ENCODE results near the gene ACOX2. TPM values are rescaled to one million over a fixed set of nuclear protein-coding genes. Genes with fewer than 3 reads are reported as not detected.

The ACOX2 gene
- total RNA-seq, 1 donor: 28.6 TPM

- no peak for DNase-seq (ENCODE audit: insufficient read length, low spot score, missing footprints)
- peaks cover 15% of the 10 kb centered on the region for H3K4me1 ChIP-seq (ENCODE audit: insufficient read depth, low read length)
- H3K4me3 ChIP-seq (ENCODE audit: insufficient read depth, low read length): no peak overlapping the region
- H3K4me2 ChIP-seq (ENCODE audit: insufficient read depth, low read length): no peak overlapping the region
- no peaks in the 10 kb centered on the region for H3K27me3 ChIP-seq (ENCODE audit: insufficient read depth, low read length)
- no peak overlapping the region for H3K27ac ChIP-seq (ENCODE audit: low read depth, low read length)
- H3K79me2 ChIP-seq (ENCODE audit: insufficient read depth, low read length): no peaks in the 10 kb centered on the region
- H4K20me1 ChIP-seq (ENCODE audit: insufficient read depth, low read length): no peaks in the 10 kb centered on the region
- H2AFZ ChIP-seq (ENCODE audit: low read length): no peak overlapping the region
- no peak for TF ChIP-seq CTCF (IDR thresholded peaks at IDR 0.05; ENCODE audit: extremely low read depth, low read depth, low read length)
- H3K36me3 ChIP-seq (ENCODE audit: insufficient read depth, low read length): no peaks in the 10 kb centered on the region
- H3K9me3 ChIP-seq (ENCODE audit: low read depth, low read length): no peaks in the 10 kb centered on the region
These were observed 22.6 kb upstream of the ACOX2 start for GRCh38 chr3:58559586-58559985.

GRCh38 chr3:58557491-58557890, 20.5 kb upstream of the ACOX2 start:
- H3K79me2 ChIP-seq (ENCODE audit: insufficient read depth, low read length): no peaks in the 10 kb centered on the region
- TF ChIP-seq CTCF (IDR thresholded peaks at IDR 0.05; ENCODE audit: extremely low read depth, low read depth, low read length): no peak
- H3K9me3 ChIP-seq (ENCODE audit: low read depth, low read length): no peaks in the 10 kb centered on the region
- no peaks in the 10 kb centered on the region for H3K36me3 ChIP-seq (ENCODE audit: insufficient read depth, low read length)
- no peak overlapping the region for H3K4me2 ChIP-seq (ENCODE audit: insufficient read depth, low read length)
- no peaks in the 10 kb centered on the region for H4K20me1 ChIP-seq (ENCODE audit: insufficient read depth, low read length)
- no peak overlapping the region for H2AFZ ChIP-seq (ENCODE audit: low read length)
- DNase-seq (ENCODE audit: insufficient read length, low spot score, missing footprints): no peak
- no peaks in the 10 kb centered on the region for H3K27me3 ChIP-seq (ENCODE audit: insufficient read depth, low read length)
- no peak overlapping the region for H3K27ac ChIP-seq (ENCODE audit: low read depth, low read length)
- no peak overlapping the region for H3K4me3 ChIP-seq (ENCODE audit: insufficient read depth, low read length)
- H3K4me1 ChIP-seq (ENCODE audit: insufficient read depth, low read length): peaks cover 2% of the 10 kb centered on the region

GRCh38 chr3:58556761-58557221, 19.8 kb upstream of the ACOX2 start:
- Histone ChIP-seq H4K20me1 (ENCODE audit: insufficient read depth, low read length) (no peaks in the 10 kb centered on the region), H3K27me3 (ENCODE audit: insufficient read depth, low read length) (no peaks in the 10 kb centered on the region), H3K9me3 (ENCODE audit: low read depth, low read length) (no peaks in the 10 kb centered on the region), H2AFZ (ENCODE audit: low read length) (no peak overlapping the region), H3K4me2 (ENCODE audit: insufficient read depth, low read length) (no peak overlapping the region), H3K4me1 (ENCODE audit: insufficient read depth, low read length) (peaks cover 2% of the 10 kb centered on the region), H3K27ac (ENCODE audit: low read depth, low read length) (no peak overlapping the region), H3K79me2 (ENCODE audit: insufficient read depth, low read length) (no peaks in the 10 kb centered on the region), H3K4me3 (ENCODE audit: insufficient read depth, low read length) (no peak overlapping the region), H3K36me3 (ENCODE audit: insufficient read depth, low read length) (no peaks in the 10 kb centered on the region)
- no peak for DNase-seq (ENCODE audit: insufficient read length, low spot score, missing footprints)
- TF ChIP-seq CTCF (IDR thresholded peaks at IDR 0.05; ENCODE audit: extremely low read depth, low read depth, low read length): no peak

GRCh38 chr3:58556001-58556400, 19.0 kb upstream of the ACOX2 start:
- Histone ChIP-seq H3K79me2 (ENCODE audit: insufficient read depth, low read length) (no peaks in the 10 kb centered on the region), H3K27me3 (ENCODE audit: insufficient read depth, low read length) (no peaks in the 10 kb centered on the region), H3K4me2 (ENCODE audit: insufficient read depth, low read length) (no peak overlapping the region), H3K4me3 (ENCODE audit: insufficient read depth, low read length) (no peak overlapping the region), H2AFZ (ENCODE audit: low read length) (no peak overlapping the region), H4K20me1 (ENCODE audit: insufficient read depth, low read length) (no peaks in the 10 kb centered on the region), H3K4me1 (ENCODE audit: insufficient read depth, low read length) (no peaks in the 10 kb centered on the region), H3K9me3 (ENCODE audit: low read depth, low read length) (no peaks in the 10 kb centered on the region), H3K27ac (ENCODE audit: low read depth, low read length) (no peak overlapping the region), H3K36me3 (ENCODE audit: insufficient read depth, low read length) (no peaks in the 10 kb centered on the region)
- TF ChIP-seq CTCF (IDR thresholded peaks at IDR 0.05; ENCODE audit: extremely low read depth, low read depth, low read length): no peak
- no peak for DNase-seq (ENCODE audit: insufficient read length, low spot score, missing footprints)
